H9 (cell line): ENCODE data around the gene PTBP3. TPM values are rescaled to one million over a fixed set of nuclear protein-coding genes. Genes with fewer than 3 reads are reported as not detected.

Experiments used
- DNase-seq: peaks from one replicate; pipeline ENCODE4 v3.0.0-alpha.2; 2017
- H2AFZ ChIP-seq: one replicate; pipeline ENCODE4 v1.6.1; 2013; ENCODE audit warnings: mild to moderate bottlenecking, low read length, control low read depth, moderate library complexity
- H2AK5ac ChIP-seq: 2 replicates; pipeline ENCODE4 v1.6.1; 2013; ENCODE audit warnings: low read length, control low read depth, mixed read lengths; ENCODE audit not compliant: insufficient read length
- H2BK120ac ChIP-seq: one replicate; pipeline ENCODE4 v1.6.1; 2013; ENCODE audit warnings: low read depth, mild to moderate bottlenecking, low read length, control low read depth, inconsistent platforms; ENCODE audit not compliant: poor library complexity, severe bottlenecking
- H2BK12ac ChIP-seq: 2 replicates; pipeline ENCODE4 v1.6.1; 2013; ENCODE audit warnings: low read length, control low read depth, mixed read lengths, low read depth; ENCODE audit not compliant: insufficient read length
- H2BK15ac ChIP-seq: 2 replicates; pipeline ENCODE4 v1.6.1; 2013; ENCODE audit warnings: low read depth, low read length, control low read depth
- H2BK20ac ChIP-seq: one replicate; pipeline ENCODE4 v1.6.1; 2013; ENCODE audit warnings: low read depth, mild to moderate bottlenecking, low read length, control low read depth, inconsistent platforms; ENCODE audit not compliant: poor library complexity, severe bottlenecking
- H2BK5ac ChIP-seq: 2 replicates; pipeline ENCODE4 v1.6.1; 2013; ENCODE audit warnings: low read length, control low read depth, mixed read lengths; ENCODE audit not compliant: insufficient read length
- H3K14ac ChIP-seq: 2 replicates; pipeline ENCODE4 v1.6.1; 2013; ENCODE audit warnings: low read length, control low read depth; ENCODE audit not compliant: insufficient read depth
- H3K18ac ChIP-seq: 2 replicates; pipeline ENCODE4 v1.6.1; 2013; ENCODE audit warnings: low read depth, mild to moderate bottlenecking, mixed read lengths, low read length, control low read depth; ENCODE audit not compliant: insufficient read length
- H3K23ac ChIP-seq: 2 replicates; pipeline ENCODE4 v1.6.1; 2013; ENCODE audit warnings: low read length, control low read depth, mixed read lengths, low read depth; ENCODE audit not compliant: insufficient read length
- H3K23me2 ChIP-seq: 2 replicates; pipeline ENCODE4 v1.6.1; 2013; ENCODE audit warnings: low read depth, mild to moderate bottlenecking, mixed read lengths, low read length, control low read depth; ENCODE audit not compliant: insufficient read length, poor library complexity, severe bottlenecking
- H3K27ac ChIP-seq: 2 replicates; pipeline ENCODE4 v1.5.1; 2013; ENCODE audit warnings: low read length, control low read depth, mixed read lengths, low read depth; ENCODE audit not compliant: insufficient read length
- H3K27me3 ChIP-seq: 2 replicates; pipeline ENCODE4 v1.6.1; 2013; ENCODE audit warnings: low read length, control low read depth, inconsistent platforms; ENCODE audit not compliant: insufficient read depth
- H3K4ac ChIP-seq: 2 replicates; pipeline ENCODE4 v1.6.1; 2013; ENCODE audit warnings: low read depth, mild to moderate bottlenecking, control low read depth, inconsistent platforms, low read length, moderate library complexity
- H3K4me1 ChIP-seq: 2 replicates; pipeline ENCODE4 v1.6.1; 2013; ENCODE audit warnings: low read length, control low read depth, inconsistent platforms; ENCODE audit not compliant: insufficient read depth
- H3K4me2 ChIP-seq: 2 replicates; pipeline ENCODE4 v1.6.1; 2013; ENCODE audit warnings: low read length, control low read depth, mixed read lengths; ENCODE audit not compliant: insufficient read length, insufficient read depth
- H3K56ac ChIP-seq: 2 replicates; pipeline ENCODE4 v1.6.1; 2013; ENCODE audit warnings: low read depth, mild to moderate bottlenecking, mixed read lengths, low read length, control low read depth; ENCODE audit not compliant: insufficient read length
- H3K79me1 ChIP-seq: 2 replicates; pipeline ENCODE4 v1.6.1; 2013; ENCODE audit warnings: low read depth, mild to moderate bottlenecking, moderate library complexity, low read length, control low read depth, inconsistent platforms; ENCODE audit not compliant: insufficient read depth, poor library complexity, severe bottlenecking
- H3K79me2 ChIP-seq: 2 replicates; pipeline ENCODE4 v1.6.1; 2013; ENCODE audit warnings: low read length, control low read depth, inconsistent platforms; ENCODE audit not compliant: insufficient read depth
- H3K9ac ChIP-seq: 2 replicates; pipeline ENCODE4 v1.6.1; 2013; ENCODE audit warnings: low read length, control low read depth, mixed read lengths; ENCODE audit not compliant: insufficient read length; ENCODE audit errors: extremely low read depth
- H3K9me3 ChIP-seq: one replicate; pipeline ENCODE4 v1.6.1; 2013; ENCODE audit warnings: low read depth, low read length, inconsistent platforms; ENCODE audit not compliant: control insufficient read depth
- H3T11ph ChIP-seq: one replicate; pipeline ENCODE4 v1.6.1; 2013; ENCODE audit warnings: mild to moderate bottlenecking, low read length, control low read depth, inconsistent platforms
- H4K20me1 ChIP-seq: one replicate; pipeline ENCODE4 v1.6.1; 2013; ENCODE audit not compliant: control insufficient read depth, insufficient read length, insufficient read depth
- H4K5ac ChIP-seq: 2 replicates; pipeline ENCODE4 v1.6.1; 2013; ENCODE audit warnings: low read depth, mild to moderate bottlenecking, mixed read lengths, low read length, control low read depth; ENCODE audit not compliant: insufficient read length
- H4K8ac ChIP-seq: replicated peaks from 2 replicates; pipeline ENCODE4 v1.6.1; 2013; ENCODE audit warnings: low read length, control low read depth, mixed read lengths, low read depth; ENCODE audit not compliant: insufficient read length
- H4K91ac ChIP-seq: 2 replicates; pipeline ENCODE4 v1.6.1; 2013; ENCODE audit warnings: low read depth, mild to moderate bottlenecking, moderate library complexity, mixed read lengths, low read length, control low read depth; ENCODE audit not compliant: insufficient read length
- H3K27ac Mint-ChIP-seq, 3 experiments: 2 replicates in 2 of 3; 3 replicates in 1 of 3; pipeline ENCODE4 v1.8.0; 2020 to 2021; ENCODE audit warnings: mixed read lengths in 3 of 3, mild to moderate bottlenecking in 1 of 3, moderate library complexity in 1 of 3
- H3K27me3 Mint-ChIP-seq: 2 replicates; pipeline ENCODE4 v1.8.0; 2021; ENCODE audit warnings: low read depth, mild to moderate bottlenecking, moderate library complexity, mixed read lengths
- H3K36me3 Mint-ChIP-seq, 3 experiments: 2 replicates in 2 of 3; 3 replicates in 1 of 3; pipeline ENCODE4 v1.8.0; 2020 to 2021; ENCODE audit warnings: low read depth in 3 of 3, mixed read lengths in 3 of 3; ENCODE audit not compliant: insufficient read depth in 1 of 3
- H3K4me1 Mint-ChIP-seq, 2 experiments: 2 replicates each; pipeline ENCODE4 v1.8.0; 2020; ENCODE audit warnings: mixed read lengths in 2 of 2
- H3K4me3 Mint-ChIP-seq, 2 experiments: 2 replicates in 1 of 2; 3 replicates in 1 of 2; pipeline ENCODE4 v1.8.0; 2020 to 2021; ENCODE audit warnings: mild to moderate bottlenecking in 2 of 2, mixed read lengths in 2 of 2, moderate library complexity in 1 of 2
- H3K9me3 Mint-ChIP-seq, 2 experiments: 2 replicates in 1 of 2; 3 replicates in 1 of 2; pipeline ENCODE4 v1.8.0; 2020; ENCODE audit warnings: mild to moderate bottlenecking in 2 of 2, mixed read lengths in 2 of 2, moderate library complexity in 1 of 2
- WGBS: extraction: QIAGEN DNeasy Blood & Tissue Kit; methylation state at CpG from one replicate; pipeline ENCODE4 v1.1.7; 2013; ENCODE audit warnings: missing lambda C conversion rate, low lambda C conversion rate, mixed read lengths; ENCODE audit not compliant: insufficient read length; ENCODE audit errors: extremely low coverage; 5-methylcytosine and 5-hydroxymethylcytosine counted together
- total RNA-seq: library from RNA; stranded (reverse); gene quantifications from 2 replicates; pipeline ENCODE4 v1.2.1, GENCODE V29; 2021
- TF ChIP-seq, protein P1 (sequence below): fragments of 200-600 bp; sonication (generic); conservative IDR thresholded peaks from 3 replicates; pipeline ENCODE4 v1.8.0; 2021; ENCODE audit warnings: antibody characterized with exemption, mild to moderate bottlenecking

The PTBP3 gene
- total RNA-seq, 1 experiment from 2014 or later, result 89.5 TPM

DNA sequence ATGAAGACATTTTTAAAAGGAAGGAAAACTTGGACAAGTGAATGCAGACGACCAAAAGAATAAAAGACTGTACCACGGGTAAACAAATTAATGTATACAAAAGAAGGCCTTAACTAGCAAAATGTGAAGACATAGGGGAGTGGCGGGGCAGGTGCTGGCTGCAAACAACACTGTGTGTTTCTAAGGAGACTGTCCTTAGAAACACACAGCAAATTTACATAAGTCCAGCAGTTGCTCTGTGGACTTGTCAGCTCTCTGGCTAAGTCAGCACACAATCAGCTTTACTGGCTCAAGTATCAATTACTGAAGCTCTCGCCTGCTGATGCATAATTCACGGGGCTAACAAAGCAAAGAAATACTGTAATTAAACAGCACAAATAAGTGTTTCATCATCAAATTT, 24.8 kb downstream of the PTBP3 start:
- Histone ChIP-seq H3K79me2 (peaks cover 5% of the 10 kb centered on the region; the same call in 1 of the 2 replicates), H2AFZ (no peak overlapping the region), H3K27ac (no peak overlapping the region), H2AK5ac (no peak overlapping the region), H3T11ph (no peak overlapping the region), H3K18ac (no peak overlapping the region), H2BK120ac (no peak overlapping the region), H3K23ac (no peak overlapping the region), H2BK20ac (no peak overlapping the region), H4K5ac (no peak overlapping the region), H3K4ac (no peak overlapping the region), H2BK5ac (no peak overlapping the region), H3K14ac (no peak overlapping the region), H2BK12ac (no peak overlapping the region), H2BK15ac (no peak overlapping the region), H4K20me1 (peaks cover 2% of the 10 kb centered on the region), H3K27me3 (no peaks in the 10 kb centered on the region), H3K9ac (no peak overlapping the region), H4K8ac (no peak overlapping the region), H3K4me1 (no peaks in the 10 kb centered on the region; the same call in 1 of the 2 replicates), H3K9me3 (no peaks in the 10 kb centered on the region), H3K4me2 (no peak overlapping the region), H4K91ac (no peak overlapping the region), H3K56ac (no peak overlapping the region), H3K79me1 (no peaks in the 10 kb centered on the region), H3K23me2 (no peaks in the 10 kb centered on the region)
- Mint-ChIP-seq H3K36me3 (peaks cover 0 to 4% (median 0%) of the 10 kb centered on the region in 3 experiments; a peak in 2 of 7 replicates), H3K4me1 (peaks cover 40 to 57% of the 10 kb centered on the region in 2 experiments), H3K27ac (no peak overlapping the region), H3K4me3 (no peak overlapping the region), H3K9me3 (no peaks in the 10 kb centered on the region), H3K27me3 (no peaks in the 10 kb centered on the region; the same call in 1 of the 2 replicates)
- no CpG with 5 or more reads among the region's 5 CpGs for WGBS
- no peak for DNase-seq
- TF ChIP-seq, protein P1, sequence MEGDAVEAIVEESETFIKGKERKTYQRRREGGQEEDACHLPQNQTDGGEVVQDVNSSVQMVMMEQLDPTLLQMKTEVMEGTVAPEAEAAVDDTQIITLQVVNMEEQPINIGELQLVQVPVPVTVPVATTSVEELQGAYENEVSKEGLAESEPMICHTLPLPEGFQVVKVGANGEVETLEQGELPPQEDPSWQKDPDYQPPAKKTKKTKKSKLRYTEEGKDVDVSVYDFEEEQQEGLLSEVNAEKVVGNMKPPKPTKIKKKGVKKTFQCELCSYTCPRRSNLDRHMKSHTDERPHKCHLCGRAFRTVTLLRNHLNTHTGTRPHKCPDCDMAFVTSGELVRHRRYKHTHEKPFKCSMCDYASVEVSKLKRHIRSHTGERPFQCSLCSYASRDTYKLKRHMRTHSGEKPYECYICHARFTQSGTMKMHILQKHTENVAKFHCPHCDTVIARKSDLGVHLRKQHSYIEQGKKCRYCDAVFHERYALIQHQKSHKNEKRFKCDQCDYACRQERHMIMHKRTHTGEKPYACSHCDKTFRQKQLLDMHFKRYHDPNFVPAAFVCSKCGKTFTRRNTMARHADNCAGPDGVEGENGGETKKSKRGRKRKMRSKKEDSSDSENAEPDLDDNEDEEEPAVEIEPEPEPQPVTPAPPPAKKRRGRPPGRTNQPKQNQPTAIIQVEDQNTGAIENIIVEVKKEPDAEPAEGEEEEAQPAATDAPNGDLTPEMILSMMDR, result no peak
